Small intestine (tissue), 7 donors: ENCODE results near the gene NLRP3. TPM values are rescaled to one million over a fixed set of nuclear protein-coding genes. Genes with fewer than 3 reads are reported as not detected.
A peak's percentile ranks its signal among the peaks of the same experiment; 100 is the strongest.
"Not testable (repeated sequence)": the region's sequence is repeated elsewhere in the genome, so short reads cannot be mapped to it uniquely, and the experiment has no call there.

Experiments used
- DNase-seq, 2 donors: peaks; one replicate each; pipeline versions ENCODE4 v3.0.0 to v3.0.0-alpha.2; 2013
- FAIRE-seq: peaks from 2 replicates; lab custom pipeline; 2012; peaks lifted over from hg19 to GRCh38; lab: Jason Lieb, UNC
- H3K27ac ChIP-seq, 3 donors: one replicate each; pipeline ENCODE4 v1.5.1; 2013; ENCODE audit warnings: low read length in 2 of 3, mild to moderate bottlenecking in 2 of 3, control low read depth in 1 of 3, inconsistent platforms in 1 of 3, low read depth in 1 of 3, moderate library complexity in 1 of 3
- H3K27me3 ChIP-seq, 3 donors: one replicate each; pipeline ENCODE4 v1.6.1; 2013; ENCODE audit warnings: low read length in 3 of 3, inconsistent platforms in 1 of 3; ENCODE audit not compliant: control insufficient read depth in 3 of 3, insufficient read depth in 3 of 3
- H3K36me3 ChIP-seq, 3 donors: one replicate each; pipeline ENCODE4 v1.6.1; 2013; ENCODE audit warnings: low read length in 3 of 3, inconsistent platforms in 1 of 3, low read depth in 1 of 3, mild to moderate bottlenecking in 1 of 3, moderate library complexity in 1 of 3; ENCODE audit not compliant: control insufficient read depth in 3 of 3, insufficient read depth in 2 of 3
- H3K4me1 ChIP-seq, 3 donors: one replicate each; pipeline ENCODE4 v1.6.1; 2013; ENCODE audit warnings: low read length in 2 of 3, inconsistent platforms in 1 of 3, low read depth in 1 of 3, mild to moderate bottlenecking in 1 of 3, moderate library complexity in 1 of 3; ENCODE audit not compliant: control insufficient read depth in 3 of 3, insufficient read depth in 2 of 3
- H3K4me3 ChIP-seq, 3 donors: one replicate each; pipeline ENCODE4 v1.5.1; 2013; ENCODE audit warnings: low read length in 3 of 3, control low read depth in 1 of 3, inconsistent platforms in 1 of 3, low read depth in 1 of 3, mild to moderate bottlenecking in 1 of 3, moderate library complexity in 1 of 3
- H3K9me3 ChIP-seq, 2 donors: one replicate each; pipeline ENCODE4 v1.6.1; 2013; ENCODE audit warnings: low read depth in 1 of 2, low read length in 1 of 2; ENCODE audit not compliant: control insufficient read depth in 2 of 2, insufficient read depth in 1 of 2
- whole genome bisulfite sequencing, 3 donors: extraction: QIAGEN DNeasy Blood & Tissue Kit; methylation state at CpG; one replicate each; pipeline ENCODE4 v1.1.7; 2013; 5-methylcytosine and 5-hydroxymethylcytosine counted together
- polyA plus RNA-seq, 4 donors: library from polyadenylated mRNA; stranded (reverse) in 3 of 4; unstranded in 1 of 4; fragments of 200-250 nt in 3 of 4; fragments of 120-200 nt in 1 of 4; gene quantifications; one replicate each; pipeline versions ENCODE4 v1.2.1 to v1.2.3, GENCODE V29; 2013
- donor health status: healthy with polysubstance abuse.
- donor health status: control.
- donor health status: control.
- donor health status: Bipolar disorder and iron deficiency.
- donor health status: healthy.

Gene NLRP3
- polyA plus RNA-seq, 4 donors, result 0.81 to 0.94 (median 0.89) TPM; not detected in 1

DNA sequence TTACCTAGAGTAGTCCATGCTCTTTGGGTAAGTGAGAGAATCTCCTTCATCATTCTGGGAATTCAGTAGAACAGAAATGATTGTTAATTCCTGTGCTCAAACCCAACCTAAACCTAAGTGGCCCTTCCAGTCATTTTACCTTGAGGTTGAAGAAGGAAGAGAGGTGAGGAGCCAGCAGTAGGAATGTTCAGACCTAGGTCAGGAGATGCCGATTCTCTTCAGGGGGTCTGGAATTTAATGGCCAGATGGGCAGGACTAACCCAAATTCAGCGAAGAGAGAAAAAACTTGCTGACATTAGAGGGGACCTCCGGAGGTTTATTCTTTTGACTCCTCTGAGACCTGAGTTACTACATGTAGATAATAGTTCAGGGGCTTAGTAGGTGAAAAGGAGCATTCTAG, 58.4 kb downstream of the NLRP3 start:
- FAIRE-seq (no peak), DNase-seq (no peak)
- Histone ChIP-seq H3K9me3 (no peaks in the 10 kb centered on the region), H3K27ac (no peak overlapping the region), H3K4me3 (no peak overlapping the region), H3K27me3 (no peaks in the 10 kb centered on the region), H3K4me1 (no peaks in the 10 kb centered on the region), H3K36me3 (no peaks in the 10 kb centered on the region)
- WGBS, 3 donors, result 84 to 93% (median 86%) methylated on average over 3 of the region's 3 CpGs

DNA sequence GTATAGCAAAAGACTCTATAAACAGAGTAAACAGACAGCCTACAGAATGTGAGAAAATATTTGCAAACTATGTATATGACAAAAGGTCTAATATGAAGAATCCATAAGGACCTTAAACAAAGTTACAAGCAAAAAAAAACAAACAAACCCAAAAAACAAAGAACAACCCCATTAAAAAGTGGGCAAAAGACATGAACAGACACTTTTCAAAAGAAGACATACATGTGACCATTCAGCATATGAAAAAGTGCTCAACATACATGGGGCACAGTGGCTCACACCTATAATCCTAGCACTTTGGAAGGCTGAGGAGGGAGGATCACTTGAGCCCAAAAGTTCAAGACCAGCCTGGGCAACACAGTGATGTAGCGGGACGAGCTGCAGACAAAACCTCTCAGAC, 59.8 kb downstream of the NLRP3 start:
- WGBS, 3 donors, result 95 to 98% (median 96%) methylated on average over 2 of the region's 2 CpGs
- Histone ChIP-seq H3K4me3 (no peak overlapping the region), H3K36me3 (no peaks in the 10 kb centered on the region), H3K9me3 (no peaks in the 10 kb centered on the region), H3K4me1 (no peaks in the 10 kb centered on the region), H3K27me3 (no peaks in the 10 kb centered on the region), H3K27ac (no peak overlapping the region)
- FAIRE-seq (no peak), DNase-seq (no peak)

DNA sequence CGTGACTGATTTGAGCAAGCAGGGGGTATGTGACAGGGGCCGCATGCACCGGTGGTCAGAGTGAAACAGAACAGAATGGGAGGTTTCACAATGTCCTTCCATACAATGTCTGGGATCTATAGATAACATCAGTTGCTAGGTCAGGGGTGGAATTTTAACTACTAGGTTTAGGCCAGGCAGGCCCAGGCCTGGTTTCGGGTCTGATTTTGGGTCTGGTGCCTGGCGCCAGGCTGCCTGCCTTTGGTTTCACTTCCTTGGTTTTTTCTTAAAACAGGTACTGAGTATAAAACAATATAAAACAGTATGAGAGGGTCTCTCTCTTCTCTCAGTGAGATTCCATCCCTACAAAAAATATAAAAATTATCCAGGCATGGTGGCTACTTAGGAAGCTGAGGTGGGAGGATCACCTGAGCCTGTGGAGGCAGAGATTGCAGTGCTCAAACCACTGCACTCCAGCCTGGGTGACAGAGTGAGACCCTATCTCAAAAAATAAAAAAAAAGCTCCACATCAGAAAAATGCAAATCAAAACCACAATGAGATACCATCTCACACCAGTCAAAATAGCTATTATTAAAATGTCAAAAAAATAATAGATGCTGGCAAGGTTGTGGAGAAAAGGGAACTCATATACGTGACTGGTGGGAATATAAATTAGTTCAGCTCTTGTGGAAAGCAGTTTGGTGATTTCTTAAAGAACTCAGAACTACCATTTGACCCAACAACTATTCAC, 60.5 kb downstream of the NLRP3 start:
- 83 to 92% (median 86%) methylated on average over 6 of the region's 6 CpGs for WGBS, 3 donors
- not testable (repeated sequence) for H3K9me3 ChIP-seq, H3K36me3 ChIP-seq, H3K4me1 ChIP-seq, FAIRE-seq, H3K27me3 ChIP-seq, H3K27ac ChIP-seq, DNase-seq, H3K4me3 ChIP-seq

DNA sequence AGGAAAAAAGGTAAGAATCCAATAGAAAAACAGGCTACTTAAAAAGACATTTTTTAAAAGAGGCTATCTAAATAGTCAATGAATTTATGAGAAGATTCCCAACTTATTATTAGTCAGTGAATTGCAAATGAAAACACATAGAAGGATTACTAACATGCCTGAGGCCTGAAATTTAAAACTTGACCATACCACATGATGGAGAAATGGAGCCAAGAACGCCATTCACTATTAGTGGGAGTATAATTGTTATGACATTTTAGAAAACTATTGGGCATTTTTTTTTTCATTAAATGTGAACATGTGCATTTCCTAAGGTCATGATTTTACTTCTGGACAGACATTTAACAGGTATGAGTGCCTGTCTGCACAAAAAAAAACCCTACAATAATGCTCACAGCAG, 66.8 kb downstream of the NLRP3 start:
- Histone ChIP-seq H3K4me1 (no peaks in the 10 kb centered on the region), H3K27ac (no peak overlapping the region), H3K4me3 (no peak overlapping the region), H3K9me3 (no peaks in the 10 kb centered on the region), H3K36me3 (no peaks in the 10 kb centered on the region), H3K27me3 (no peaks in the 10 kb centered on the region)
- no peak for FAIRE-seq
- 78 to 93% (median 81%) methylated on average over 1 of the region's 1 CpG for WGBS, 3 donors
- DNase-seq, result no peak

DNA sequence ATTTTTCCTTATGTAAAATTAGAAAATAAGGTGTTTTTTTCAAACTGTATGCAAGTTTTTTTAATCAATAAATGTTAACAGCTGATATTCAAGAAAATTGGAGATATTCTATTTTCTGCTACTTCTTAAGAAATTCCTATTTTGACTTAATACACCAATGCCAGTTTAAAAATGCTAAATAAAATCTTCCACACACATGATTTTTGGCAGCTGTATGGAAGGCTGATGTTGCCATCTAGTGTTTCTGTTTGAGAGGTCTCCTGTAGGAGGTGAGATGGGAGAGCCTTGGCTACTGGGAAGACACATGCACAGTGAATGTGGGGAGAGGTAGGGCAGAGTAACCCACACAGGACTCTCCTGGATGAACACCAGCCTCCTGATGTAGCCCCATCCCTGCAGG, 71.1 kb downstream of the NLRP3 start:
- Histone ChIP-seq H3K27me3 (no peaks in the 10 kb centered on the region), H3K4me3 (no peak overlapping the region), H3K36me3 (no peaks in the 10 kb centered on the region), H3K27ac (no peak overlapping the region), H3K9me3 (no peaks in the 10 kb centered on the region), H3K4me1 (no peaks in the 10 kb centered on the region)
- peak; percentile 16 to 47 for DNase-seq
- no peak for FAIRE-seq

DNA sequence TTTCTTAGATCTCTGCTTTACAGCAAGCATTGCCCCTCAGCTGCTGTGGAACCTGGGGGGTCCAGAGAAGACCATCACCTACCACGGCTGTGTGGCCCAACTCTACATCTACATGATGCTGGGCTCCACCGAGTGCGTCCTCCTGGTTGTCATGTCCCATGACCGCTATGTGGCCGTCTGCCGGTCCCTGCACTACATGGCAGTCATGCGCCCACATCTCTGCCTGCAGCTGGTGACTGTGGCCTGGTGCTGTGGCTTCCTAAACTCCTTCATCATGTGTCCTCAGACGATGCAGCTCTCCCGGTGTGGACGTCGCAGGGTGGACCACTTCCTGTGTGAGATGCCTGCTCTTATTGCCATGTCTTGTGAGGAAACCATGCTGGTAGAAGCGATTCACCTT, 75.4 kb downstream of the NLRP3 start:
- Histone ChIP-seq H3K36me3 (no peaks in the 10 kb centered on the region), H3K4me1 (no peaks in the 10 kb centered on the region), H3K4me3 (no peak overlapping the region), H3K27ac (no peak overlapping the region), H3K9me3 (no peaks in the 10 kb centered on the region), H3K27me3 (no peaks in the 10 kb centered on the region)
- DNase-seq, result no peak
- FAIRE-seq, result no peak
- whole genome bisulfite sequencing, 3 donors, result 77 to 93% (median 85%) methylated on average over 12 of the region's 12 CpGs

DNA sequence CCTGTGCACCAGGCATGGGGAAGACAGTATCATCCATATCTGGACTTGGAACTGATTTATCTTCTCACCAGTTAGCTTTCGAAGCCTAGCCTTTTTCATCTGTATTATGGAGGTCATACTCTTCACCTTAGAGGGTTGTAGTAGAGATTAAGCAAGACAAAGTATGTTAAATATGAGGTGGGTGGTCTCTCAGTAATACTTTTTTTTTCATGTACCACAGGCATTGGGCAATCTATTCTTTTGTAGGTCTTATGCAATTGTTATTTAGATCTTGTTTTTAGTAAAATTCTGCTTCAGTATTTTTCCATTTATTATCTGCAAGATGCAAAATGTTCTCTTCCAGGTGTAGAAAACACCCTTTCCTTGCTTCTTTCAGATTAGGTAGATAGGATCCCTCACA, 77.1 kb downstream of the NLRP3 start:
- FAIRE-seq (no peak), DNase-seq (no peak)
- Histone ChIP-seq H3K4me1 (no peaks in the 10 kb centered on the region), H3K9me3 (no peaks in the 10 kb centered on the region), H3K27me3 (no peaks in the 10 kb centered on the region), H3K36me3 (no peaks in the 10 kb centered on the region), H3K27ac (no peak overlapping the region), H3K4me3 (no peak overlapping the region)
- 48 to 77% (median 72%) methylated on average over 1 of the region's 1 CpG for WGBS, 3 donors

DNA sequence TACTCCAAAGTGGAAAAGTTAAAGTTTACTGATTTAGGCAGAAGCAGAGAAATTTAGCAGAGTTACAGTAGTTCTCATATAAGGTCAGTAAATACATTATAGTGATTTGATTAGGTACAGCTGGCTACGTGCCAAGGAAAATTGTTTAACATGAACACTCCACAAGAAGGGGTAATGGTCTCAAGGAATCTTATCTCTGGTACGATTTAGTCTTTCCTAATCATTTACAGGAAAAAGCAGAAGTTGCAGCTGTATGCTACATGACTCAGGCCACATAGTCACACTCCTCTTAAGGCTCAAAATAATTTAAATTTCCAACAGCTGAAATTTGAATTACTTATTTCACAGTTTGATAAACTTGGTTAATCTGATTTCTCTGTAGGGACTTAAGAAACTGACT, 78.8 kb downstream of the NLRP3 start:
- no peak overlapping the region for H3K4me3 ChIP-seq
- no peak for DNase-seq
- no peaks in the 10 kb centered on the region for H3K27me3 ChIP-seq
- no peaks in the 10 kb centered on the region for H3K4me1 ChIP-seq
- H3K36me3 ChIP-seq, result no peaks in the 10 kb centered on the region
- no peak overlapping the region for H3K27ac ChIP-seq
- 17 to 31% (median 30%) methylated on average over 2 of the region's 2 CpGs for WGBS, 3 donors
- no peaks in the 10 kb centered on the region for H3K9me3 ChIP-seq
- no peak for FAIRE-seq
